NCI-H2171 (cell line): ENCODE results near the gene PLGLB1.
"Not testable (repeated sequence)": the region's sequence is repeated elsewhere in the genome, so short reads cannot be mapped to it uniquely, and the experiment has no call there.

ENCODE experiments used
- DNase-seq: peaks from one replicate; lab custom pipeline; 2025; lab: John Stamatoyannopoulos, UW

PLGLB1 gene

DNA sequence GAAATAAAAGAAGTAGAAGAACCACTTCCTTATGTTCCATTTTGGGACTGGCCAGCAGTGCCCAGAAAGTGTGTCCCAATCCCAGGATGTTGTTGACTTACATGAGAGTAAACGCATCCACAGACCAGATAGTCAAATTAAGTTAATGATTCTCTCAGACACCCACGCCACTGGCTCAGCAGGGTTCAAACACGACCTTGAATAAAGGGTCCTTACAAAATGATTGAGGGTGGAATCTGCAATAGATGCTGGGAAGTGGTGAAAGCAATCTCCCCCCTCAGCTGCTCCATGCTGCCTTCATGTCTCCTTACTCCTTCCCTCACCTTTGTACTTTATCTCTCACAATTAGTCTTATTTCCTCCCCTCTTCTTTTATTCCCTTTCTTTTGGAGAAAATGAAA, at the start of gene PLGLB1:
TSS of gene PLGLB1 (minus strand) at position 101 of the 400 bp plus-strand sequence. CDS start at position 40, 61 bp downstream.
- not testable (repeated sequence) for DNase-seq

DNA sequence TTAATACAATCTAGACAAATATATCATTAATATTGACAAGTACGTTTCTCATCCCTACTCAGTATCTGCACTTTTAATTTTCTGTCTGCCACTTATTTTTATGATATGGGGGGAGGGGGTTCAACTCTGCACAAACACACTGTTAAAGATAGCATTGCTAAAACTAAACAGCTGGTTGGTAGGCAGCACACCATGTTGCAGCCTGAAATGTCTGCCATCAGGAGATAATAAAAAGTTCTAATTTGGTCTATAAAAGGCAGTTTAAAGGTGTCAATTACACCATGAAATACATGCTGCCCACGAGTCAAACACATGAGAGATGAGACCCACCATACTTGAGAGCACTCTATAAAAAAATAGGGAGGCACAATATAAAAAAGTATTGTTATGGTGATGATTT, 42.7 kb upstream of the PLGLB1 start:
- not testable (repeated sequence) for DNase-seq

DNA sequence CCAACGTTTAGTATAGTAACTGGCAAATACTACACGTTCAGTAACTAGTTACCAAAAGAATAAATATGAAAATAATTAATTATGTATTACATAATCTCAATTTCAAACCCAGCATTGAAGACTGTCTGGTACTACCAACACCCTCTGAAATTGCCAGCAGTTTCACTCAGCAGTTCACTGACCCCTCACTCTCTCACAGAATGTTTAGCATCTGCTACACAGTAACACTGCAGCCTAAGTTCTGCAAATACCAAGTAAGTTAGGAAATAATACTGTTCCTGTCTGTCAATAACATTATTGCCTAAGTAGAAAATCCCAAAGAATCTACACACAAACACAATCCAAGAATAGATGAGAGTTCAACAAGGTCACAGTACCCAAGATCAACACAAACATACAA, 41.8 kb upstream of the PLGLB1 start:
- not testable (repeated sequence) for DNase-seq

DNA sequence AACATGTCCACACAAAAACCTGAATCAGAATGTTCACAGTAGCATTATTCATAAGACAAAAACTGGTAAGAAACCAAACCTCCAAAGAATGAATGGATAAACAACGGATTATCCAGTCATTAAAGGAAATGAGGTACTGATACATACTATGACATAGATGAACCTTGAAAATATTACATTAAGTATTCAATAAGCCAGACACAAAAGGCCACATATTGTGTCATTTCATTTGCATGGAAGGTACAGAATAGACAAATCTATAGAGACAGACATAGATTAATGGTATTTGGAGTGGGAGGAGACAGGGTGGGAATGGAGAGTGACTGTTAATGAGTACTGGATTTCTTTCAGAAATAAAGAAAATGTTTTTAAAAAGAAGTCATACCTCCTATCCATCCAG, 39.9 kb upstream of the PLGLB1 start:
- not testable (repeated sequence) for DNase-seq

DNA sequence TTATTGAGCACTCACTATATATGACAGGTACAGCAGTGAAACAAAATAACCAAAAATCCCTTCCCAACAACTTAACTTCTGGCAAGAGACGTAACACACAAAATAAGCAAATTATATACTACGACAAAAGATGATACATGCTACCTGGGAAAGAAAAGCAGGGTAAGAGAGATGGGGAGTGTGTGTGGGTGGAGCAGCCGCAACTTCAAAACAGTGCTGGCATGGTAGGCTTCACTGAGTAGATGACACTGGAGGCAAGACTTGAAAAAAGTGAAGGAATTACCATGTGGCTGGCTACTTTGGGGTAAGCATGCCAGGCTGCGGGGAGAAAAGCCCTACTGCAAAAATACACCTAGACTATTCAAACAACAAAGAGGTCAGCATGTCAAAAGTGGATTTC, 36.0 kb upstream of the PLGLB1 start:
- DNase-seq: not testable (repeated sequence)

DNA sequence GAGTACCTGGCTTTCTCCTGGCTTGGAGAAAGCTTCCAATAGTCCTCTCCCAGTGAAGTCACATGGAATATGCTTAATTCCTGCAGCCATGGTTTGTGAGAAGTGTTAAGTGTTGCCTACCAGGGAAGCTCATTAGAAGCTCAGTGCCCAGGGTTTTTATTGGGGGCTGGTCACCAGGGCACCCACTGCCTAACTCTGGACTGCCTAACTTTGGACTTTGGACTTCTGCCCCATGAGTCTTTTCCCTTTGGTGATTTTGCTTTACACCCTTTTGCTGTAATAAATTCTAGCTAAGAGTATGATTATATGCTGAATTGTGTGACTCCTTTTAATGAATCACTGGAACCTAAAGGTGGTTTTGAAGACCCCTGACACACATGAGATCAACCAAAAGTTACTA, 35.2 kb upstream of the PLGLB1 start:
- DNase-seq: not testable (repeated sequence)

DNA sequence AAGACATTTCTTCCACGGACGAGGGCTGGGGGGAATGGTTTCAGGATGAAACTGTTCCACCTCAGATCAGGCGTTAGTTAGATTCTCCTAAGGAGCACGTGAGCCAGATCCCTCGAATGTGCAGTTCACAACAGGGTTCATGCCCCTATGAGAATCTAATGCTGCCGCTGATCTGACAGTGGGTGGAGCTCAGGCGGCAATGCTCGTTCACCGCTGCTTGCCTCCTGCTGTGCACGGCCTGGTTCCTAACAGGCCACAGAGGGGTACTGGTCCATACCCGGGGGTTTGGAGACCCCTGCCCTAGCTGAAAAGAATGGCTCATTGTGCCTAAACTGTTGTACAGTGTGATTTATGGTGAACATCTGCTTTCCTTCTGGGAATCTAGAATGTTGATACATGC, 34.8 kb upstream of the PLGLB1 start:
- DNase-seq: not testable (repeated sequence)

DNA sequence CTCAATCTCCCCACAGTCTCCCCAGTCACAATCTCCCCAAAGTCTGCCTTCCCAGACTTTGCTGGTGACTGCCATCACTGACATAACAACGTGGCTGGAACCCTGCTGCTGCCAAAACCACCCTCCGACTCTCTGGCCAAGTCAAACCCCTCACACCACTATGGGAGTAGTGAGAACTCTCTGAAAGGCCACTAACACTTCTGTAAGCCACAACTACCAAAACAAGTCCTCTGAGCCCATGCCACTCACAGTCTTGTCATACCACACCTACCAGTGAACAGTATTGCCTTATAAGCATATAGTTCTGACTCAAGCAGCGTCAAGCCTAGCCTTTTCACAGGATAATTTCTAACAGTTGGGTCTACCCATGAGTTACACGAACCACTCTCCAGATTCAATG, 32.7 kb upstream of the PLGLB1 start:
- not testable (repeated sequence) for DNase-seq

DNA sequence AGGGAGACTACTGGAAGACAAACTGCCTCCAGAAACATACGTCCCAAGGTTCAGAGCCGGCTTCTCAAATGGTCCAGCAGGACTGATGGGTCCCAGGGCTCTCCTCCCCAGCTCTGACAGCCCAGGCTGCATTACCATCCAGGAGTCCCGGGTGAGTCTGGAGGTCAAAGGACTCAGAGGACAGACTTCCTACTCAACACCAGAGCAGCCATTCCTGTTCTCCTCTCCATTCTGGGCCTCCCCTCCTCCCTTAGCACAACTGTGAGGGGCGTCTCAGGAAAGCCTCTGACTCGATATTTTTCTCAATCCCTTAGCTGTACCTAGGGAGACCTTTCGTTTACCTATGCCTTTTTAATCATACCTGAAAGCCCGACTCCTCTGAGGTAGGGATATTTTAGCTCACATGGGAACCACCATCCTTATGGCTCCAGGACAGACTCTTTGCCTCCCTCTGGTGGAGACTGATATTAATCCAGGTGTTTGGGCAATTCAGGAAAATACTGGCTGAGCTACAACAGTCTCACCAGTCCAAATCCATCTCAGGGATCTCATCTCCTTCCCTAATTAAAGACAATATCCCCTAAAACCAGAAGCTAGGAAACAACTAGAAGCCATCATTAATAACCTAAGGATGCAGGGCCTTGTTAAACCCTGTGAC, 19.8 kb upstream of the PLGLB1 start:
- not testable (repeated sequence) for DNase-seq

DNA sequence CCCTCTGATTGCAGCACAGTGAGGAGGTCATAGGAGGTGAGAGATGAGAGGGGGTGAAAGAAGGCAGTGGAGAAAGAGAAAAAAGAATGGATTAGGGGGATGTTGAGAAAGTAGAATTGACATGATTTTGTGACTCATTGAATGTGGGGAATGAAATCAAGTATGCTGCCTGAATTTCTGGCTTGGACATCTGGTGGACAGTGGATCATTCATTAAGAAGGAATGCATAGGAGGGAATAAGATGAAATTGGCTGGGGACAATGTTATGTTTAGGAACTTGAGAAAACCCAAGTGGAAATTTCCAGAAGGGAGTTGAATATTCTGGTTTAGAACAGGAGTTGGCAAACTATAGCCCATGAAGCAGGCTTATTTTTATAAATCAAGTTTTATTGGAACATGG, 7.0 kb upstream of the PLGLB1 start:
- not testable (repeated sequence) for DNase-seq

DNA sequence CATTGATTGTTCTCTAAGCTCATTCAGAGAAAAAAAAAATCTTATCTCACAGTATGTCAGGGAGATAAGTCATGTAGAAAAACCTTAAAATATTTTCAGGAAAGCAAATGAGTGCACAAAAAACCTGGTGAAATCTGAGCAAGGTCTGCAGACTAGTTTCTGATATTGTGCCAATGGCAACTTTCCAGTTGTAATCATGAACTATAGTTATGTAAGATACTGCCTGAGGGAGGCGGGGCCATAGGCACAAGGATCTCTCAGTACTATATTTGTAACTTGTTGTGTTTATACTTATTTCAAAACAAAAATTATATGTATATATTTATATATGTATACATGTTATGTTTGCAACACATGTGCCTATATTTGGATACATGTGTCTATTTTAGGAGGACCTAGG, 5.2 kb upstream of the PLGLB1 start:
- not testable (repeated sequence) for DNase-seq

DNA sequence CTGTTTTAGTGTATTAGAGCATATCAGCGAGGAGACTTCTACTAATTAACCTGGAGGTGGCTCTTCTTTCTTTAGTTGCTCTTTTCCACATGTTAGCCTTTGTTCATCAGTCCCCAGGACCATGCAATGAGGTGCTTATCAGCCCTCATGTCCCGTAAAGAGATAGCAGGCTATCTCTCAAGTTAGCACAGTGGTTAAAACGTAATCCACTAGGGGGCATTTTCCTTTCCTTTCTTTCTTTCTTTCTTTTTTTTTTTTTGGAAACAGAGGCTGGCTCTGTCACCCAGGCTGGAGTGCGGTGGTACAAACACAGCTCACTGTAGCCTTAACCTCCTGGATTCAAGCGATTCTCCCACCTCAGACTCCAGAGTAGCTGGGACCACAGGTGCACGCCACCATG, 4.3 kb upstream of the PLGLB1 start:
- DNase-seq: not testable (repeated sequence)

DNA sequence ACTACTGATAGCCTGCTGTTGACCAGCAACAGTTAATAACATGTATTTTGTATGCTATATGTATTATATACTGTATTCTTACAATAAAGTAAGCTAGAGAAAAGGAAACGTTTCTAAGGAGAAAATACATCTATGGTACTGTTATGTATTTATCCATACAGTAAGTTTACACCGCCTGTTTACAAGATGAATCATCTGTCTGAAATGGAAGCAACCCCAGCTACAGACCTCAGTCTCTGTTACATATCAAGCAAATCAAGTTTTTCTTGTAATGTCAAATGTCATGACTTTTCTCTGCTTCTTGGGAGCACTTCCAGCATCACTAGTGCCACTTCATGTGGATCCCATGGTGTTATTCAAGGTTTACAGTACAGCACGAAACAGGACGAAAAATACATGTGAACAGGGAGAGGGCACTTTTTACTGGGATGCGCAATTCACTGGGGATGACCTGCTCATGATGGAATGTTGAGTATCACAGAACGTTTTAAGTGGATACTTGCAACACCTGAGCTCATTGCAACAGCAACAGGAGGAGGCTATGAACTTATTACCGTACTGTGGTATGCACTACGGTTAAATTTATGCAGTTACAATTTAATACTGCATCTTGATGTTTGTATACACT, 2.5 kb upstream of the PLGLB1 start:
- DNase-seq: not testable (repeated sequence)

DNA sequence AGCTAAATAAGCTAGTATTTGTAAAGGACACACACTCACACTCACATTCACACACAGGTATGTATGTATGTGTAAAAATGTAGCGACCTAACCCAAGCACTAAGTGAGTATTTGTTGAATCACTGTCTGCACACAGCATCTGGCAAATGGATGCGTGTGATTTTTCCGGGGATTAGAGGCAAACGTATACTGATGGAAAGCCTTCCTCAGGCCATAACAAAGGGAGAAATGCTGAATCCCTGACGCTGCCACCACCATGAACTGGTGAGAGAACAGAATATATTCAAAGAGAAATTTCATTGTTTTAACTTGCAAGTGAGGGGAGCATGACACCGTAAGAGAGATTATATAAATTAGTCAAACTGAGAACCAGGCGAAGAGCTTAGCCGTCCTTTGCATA, 601 bp downstream of the PLGLB1 start:
- not testable (repeated sequence) for DNase-seq

DNA sequence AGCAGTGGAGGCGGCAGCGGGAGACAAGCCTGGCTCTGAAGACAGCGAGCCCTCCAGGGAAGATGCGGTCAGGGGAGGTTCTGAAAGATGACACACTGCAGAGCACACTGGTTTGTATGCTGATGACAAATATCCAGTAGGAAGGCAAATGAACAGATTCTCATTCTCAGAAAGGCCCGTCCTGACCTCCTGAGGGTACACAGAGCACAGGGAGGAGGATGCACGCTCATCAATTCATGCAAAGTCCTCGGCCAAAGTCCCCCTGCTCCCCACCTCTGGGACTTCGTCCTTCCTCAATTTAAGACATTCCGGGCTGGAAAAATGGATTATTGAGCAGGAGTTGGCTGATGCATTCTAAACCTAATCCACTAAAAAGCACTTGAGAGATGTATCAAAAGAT, 2.6 kb downstream of the PLGLB1 start:
- DNase-seq: not testable (repeated sequence)

DNA sequence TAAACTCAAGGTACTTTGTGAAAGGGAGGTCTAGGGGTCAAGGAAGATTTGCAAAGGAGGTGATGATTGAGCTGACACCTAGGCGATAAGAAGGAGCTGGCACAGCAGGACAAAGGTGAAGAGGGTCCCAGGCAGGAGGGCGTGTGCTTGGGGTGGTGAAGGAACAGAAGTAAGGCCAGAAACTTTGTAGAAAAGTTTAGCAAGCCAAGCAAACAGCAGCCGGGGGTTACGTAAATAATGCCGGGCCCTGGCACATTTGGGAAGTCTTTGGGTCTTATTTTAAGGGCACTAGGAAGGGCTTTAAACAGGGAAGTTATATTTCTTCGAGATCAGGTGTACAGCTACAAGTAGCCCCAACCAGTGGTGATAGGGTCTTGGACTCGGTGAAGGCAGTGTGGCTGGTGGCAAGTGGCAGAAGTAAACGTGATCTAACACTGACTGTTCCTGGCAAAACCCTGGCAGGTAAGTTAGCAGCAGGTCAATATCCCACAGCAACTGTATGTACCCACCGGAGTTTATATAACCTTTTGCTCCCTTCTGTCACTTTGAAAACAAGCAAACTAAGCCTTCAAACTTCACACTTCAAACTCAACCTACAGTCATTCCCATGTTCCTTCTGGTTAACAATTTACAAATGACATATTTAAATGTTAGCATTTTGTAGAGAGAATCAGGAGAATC, 7.0 kb downstream of the PLGLB1 start:
- DNase-seq: not testable (repeated sequence)

DNA sequence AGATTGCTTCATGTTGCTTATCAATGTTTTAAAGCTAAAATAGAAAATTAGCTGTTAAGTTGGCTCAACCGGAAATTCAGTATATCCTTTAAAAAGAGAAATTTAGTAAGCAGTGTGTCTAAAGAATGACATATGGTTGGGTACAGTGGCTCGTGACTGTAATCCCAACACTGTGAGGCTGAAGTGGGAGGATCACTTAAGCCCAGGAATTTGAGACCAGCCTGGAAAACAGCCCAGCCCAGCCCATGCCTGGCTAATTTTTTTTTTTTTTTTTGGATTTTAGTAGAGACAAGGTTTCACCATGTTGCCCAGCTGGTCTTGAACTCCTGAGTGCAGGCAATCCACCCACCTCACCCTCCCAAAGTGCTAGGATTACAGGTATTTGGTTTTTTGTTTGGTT, 17.2 kb downstream of the PLGLB1 start:
- DNase-seq: not testable (repeated sequence)
